ENCODE data around the gene TPCN2.

DNA sequence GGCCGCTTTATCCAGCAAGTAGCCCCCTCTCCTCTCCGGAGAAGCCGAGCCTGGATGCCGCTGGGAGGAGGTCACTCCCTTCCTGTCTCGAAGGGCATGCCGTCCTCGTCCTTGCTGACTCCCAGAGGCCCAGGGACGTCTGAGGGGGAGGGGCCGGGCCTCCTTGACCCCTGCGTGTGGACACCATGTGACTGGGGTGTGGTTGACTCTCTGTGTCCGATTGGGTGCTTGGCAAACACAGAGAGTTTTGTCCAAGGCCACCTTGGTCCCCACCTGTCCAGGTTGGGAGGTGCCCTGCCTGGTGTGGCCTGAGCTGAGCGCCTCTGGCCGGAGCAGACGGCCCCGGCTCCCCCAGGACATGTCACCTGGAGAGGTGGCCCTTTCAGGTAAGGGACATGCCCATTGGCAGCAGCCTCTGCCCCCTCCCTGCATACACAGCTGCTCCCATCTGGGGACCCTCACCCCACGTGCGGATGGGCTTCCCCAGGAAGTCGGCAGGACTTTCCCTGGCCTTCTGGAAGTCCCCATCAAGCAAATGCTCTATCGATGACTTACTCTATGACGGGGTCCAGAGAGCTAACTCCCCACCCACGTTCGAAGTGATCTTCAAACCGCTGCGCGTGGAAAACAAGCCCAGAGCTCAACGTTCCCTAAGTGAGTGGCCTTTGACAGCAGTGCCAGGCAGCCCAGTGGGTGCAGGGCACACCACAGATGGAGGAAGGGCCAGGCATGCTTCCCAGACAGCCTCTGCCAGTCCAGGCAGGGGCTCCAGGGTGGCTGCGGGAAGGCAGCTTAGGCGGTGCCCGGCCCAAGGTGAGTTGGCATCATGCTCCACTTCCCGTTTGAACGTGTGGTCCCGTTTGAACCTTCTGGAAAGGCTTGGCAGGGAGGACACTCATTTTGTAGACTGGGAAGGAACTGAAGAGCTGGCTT, 106.8 kb downstream of the TPCN2 start, which contains the start of gene SMIM38:
- no peak for TF ChIP-seq POLR2A (IDR thresholded peaks at IDR 0.05)
- TF ChIP-seq, protein P1, sequence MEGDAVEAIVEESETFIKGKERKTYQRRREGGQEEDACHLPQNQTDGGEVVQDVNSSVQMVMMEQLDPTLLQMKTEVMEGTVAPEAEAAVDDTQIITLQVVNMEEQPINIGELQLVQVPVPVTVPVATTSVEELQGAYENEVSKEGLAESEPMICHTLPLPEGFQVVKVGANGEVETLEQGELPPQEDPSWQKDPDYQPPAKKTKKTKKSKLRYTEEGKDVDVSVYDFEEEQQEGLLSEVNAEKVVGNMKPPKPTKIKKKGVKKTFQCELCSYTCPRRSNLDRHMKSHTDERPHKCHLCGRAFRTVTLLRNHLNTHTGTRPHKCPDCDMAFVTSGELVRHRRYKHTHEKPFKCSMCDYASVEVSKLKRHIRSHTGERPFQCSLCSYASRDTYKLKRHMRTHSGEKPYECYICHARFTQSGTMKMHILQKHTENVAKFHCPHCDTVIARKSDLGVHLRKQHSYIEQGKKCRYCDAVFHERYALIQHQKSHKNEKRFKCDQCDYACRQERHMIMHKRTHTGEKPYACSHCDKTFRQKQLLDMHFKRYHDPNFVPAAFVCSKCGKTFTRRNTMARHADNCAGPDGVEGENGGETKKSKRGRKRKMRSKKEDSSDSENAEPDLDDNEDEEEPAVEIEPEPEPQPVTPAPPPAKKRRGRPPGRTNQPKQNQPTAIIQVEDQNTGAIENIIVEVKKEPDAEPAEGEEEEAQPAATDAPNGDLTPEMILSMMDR (IDR thresholded peaks at IDR 0.05): no peak
